ENCODE results near the gene PPP1R16B.

Gene PPP1R16B

DNA sequence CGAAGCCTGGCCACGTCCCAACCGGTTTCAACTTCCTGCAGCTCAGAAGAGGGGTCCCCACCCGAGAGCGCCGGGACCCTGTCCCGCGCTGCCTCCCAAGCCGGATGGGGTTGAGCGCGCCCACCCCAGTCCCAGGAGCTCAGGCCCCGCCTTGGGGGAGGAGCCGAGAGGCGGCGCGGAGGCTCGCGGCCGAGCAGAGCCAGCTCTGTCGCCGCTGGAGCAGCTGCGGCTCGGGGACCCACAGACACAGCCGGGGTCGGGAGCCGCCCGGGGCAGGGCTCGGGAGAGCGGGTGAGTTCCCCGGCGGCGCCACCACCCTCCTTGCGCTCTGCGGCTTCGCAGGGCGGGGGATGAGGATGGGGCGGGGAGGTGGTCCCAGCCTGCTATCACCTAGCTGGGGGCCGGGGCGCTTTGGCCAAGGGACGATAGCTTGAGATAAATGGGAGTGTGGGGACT lies at the start of gene PPP1R16B:
TSS of gene PPP1R16B (plus strand) at position 196 of the 456 bp plus-strand sequence. CDS start 30,229 bp downstream, outside the sequence.
- peak; percentile 92 for DNase-seq
- peak; percentile 86 for ATAC-seq

DNA sequence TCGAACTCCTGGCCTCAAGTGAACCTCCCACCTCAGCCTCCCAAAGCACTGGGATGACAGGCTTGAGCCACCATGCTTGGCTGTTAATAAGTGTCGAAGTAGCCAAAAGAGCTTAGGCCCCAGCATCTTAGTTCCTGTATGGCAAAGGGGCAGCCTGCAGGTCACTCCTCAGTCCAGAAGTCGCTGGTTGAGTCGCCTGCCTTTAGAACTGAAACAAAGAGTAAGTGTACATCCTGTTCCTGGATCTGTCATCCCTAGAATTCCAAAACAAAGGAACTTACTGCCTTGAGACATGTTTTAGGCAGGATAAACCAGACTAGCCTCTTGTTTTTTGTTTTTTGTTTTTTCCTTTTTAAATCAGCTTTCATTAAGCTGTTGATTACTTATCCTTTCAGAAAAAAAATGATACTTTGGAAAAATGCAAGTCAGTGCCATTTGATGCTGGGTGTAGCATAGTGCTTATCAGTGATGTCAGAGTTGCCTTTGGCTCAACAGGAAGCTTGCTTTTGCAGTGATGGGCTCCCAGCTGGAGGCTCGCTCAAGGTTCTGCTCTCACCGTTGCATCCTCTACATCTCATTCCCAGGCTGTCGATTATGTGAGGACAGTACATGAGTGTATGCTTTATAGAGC lies 48.2 kb upstream of the PPP1R16B start:
- ATAC-seq (no peak), DNase-seq (no peak)

DNA sequence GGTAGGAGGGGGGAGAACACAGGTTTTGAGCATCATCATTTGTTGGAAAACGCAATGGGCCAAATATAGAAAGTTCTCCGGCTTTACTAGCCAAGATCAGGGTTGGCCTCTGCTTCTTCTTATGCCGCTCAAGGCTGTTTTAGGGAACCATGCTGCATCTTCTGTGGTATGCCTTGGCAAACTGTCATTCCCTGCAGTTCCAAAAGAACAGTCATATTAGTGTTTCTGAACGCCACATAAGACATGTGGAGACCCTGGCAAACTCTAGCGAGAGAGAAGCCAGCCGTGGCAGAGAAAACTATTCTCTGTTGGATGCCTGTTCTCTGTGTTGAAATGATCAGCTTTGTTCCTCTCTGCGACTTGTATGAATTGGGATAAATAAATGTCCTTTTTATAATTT lies 46.4 kb upstream of the PPP1R16B start:
- no peak for DNase-seq

DNA sequence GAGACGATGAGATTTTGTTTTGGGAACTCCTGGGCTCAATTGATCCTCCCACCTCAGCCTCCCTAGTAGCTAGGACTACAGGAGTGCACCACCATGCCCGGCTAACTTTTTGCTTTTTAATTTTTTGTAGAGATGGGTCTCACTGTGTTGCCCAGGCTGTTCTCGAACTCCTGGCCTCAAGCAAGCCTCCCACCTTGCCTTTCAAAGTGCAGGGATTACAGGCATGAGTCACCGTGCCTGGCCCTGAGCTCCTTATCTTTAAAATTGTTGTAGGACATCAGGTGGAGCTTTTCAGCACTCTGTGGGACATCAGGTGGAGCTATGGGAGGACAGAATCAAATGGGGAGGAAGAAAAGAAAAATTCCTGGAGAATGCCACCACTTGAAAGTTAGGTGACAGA lies 44.5 kb upstream of the PPP1R16B start:
- DNase-seq (no peak), ATAC-seq (no peak)

More for the DNA sequence above, 46.4 kb upstream of the PPP1R16B start:
- ATAC-seq, result no peak

DNA sequence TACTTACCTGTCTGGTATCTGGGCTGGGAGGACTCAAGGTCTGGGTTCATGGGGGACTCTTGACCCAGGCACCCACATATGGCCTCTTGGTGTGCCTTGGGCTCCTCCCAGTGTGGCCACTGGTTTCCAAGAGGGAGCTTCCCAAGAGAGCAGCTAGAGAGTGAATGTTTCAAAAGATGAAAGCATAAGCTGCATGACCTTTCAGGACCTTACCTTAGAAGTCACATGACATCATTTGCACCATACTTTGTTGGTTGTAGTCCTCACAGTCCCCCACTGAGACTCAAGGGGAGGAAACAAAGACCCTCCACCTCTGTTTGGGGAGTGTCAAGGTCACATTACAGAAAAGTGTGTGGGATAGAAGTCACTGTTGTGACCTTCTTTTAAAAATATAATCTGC lies 43.3 kb upstream of the PPP1R16B start:
- ATAC-seq (no peak), DNase-seq (no peak)

DNA sequence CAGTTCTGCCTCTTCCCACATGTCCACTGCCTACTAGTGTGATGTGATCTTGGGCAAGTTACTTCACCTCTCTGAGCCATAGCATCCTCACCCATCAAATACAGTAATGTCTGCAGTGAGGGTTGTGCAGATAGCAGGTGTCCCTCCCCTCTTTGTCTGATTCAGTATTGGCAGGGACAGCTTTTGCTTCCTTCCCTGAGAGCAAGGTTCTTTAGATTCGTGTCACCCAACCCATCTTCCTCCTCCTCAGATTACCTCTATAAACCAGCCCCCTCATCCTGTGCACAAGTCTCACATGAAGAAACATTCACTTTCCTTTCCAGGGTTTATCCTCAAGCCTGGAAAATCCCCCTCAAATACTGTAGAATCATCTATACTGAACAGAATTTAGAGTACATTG lies 41.9 kb upstream of the PPP1R16B start:
- DNase-seq, result no peak
- ATAC-seq, result no peak

DNA sequence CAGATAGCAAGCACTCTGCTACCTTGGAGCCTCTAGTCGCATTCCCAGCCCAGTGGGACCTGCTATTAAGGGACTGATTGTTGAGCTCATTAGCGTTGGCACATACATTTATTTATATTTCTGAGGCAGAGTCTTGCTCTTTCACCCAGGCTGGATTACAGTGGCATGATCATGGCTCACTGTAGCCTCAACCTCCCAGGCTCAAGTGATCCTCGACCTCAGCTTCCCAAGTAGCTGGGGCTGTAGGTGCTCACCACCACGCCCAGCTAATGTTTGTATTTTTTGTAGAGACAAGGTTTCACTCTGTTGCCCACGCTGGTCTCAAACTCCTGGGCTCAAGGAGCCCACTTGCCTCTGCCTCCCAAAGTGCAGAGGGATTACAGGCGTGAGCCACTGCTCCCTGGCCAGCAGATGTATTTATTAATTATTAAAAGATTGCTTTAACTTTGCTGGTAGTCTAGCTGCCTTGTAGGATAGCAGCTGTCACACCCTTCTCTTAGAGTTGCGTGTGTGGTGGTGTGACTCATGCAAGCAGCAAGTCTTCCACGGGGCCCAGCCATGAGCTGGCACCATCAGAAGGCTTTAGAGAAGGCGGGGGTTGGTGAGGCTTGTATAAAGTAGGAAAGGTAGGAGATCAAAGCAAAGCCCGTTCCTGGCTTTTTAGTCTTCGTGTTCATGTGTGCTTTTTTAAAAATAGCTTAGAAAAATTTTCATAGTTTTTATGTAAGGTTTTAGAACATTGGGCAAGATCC lies 40.8 kb upstream of the PPP1R16B start:
- ATAC-seq (peak; percentile 100), DNase-seq (peak; percentile 64)

DNA sequence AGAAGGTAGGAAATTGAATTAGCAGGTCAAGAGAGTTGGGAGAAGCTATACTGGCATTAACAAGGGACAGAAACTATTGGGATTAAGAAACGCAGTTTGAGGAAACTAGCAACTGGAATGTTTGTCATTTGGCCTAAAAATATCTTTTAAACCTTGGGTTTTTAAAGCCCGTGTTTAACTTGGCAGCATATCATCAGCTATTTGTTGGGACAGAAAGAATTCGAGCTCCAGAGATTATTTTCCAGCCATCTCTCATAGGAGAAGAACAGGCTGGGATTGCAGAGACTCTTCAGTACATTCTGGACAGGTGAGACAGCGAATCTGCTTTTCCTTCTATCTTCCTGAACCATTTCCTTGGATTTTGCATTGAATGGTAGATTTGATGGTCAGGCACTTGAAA lies 39.4 kb upstream of the PPP1R16B start:
- no peak for ATAC-seq
- no peak for DNase-seq

DNA sequence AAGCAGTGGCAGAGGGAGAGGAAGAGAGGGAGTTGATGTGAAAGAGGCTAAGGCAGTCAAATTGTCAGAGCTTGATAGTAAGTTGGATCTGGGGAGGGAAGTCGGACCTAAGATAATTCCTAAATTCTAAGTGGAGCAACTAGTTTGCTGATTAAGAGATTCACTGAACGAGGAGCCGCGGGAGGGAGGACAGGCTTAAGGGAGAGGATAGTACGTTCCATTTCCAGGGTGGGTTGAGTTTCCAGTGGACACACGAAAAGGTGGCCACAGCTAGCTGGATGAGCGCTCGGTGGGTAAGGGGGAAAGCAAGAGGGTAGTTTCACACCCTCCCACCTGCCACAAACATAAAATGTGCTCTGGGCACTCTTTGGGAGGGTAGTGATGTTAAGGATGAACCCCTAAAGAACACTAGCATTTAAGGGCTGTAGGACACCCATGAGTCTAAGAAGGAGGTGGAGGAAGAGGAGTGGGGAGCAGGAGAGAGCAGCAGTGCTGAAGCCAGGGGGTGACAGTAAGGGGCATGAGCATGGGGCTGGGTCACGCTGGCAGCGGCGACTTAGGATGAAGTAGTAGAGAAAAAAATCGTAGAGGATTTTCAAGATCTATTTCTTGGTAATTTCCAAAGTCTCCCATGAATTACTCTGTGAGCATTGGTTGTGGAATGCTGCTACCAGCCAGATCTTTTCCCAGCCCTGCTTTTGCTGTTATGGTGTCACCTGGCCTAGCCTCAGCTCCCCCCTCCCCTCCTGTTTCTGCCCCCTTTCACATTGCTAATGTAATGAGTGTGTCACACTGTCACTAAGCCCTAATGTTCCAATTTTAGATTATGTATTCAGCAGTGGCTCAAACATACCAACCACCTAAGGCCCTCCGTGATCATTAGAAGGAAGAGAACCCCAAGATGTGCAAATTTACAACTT lies 35.9 kb upstream of the PPP1R16B start:
- ATAC-seq, result no peak
- DNase-seq, result no peak

DNA sequence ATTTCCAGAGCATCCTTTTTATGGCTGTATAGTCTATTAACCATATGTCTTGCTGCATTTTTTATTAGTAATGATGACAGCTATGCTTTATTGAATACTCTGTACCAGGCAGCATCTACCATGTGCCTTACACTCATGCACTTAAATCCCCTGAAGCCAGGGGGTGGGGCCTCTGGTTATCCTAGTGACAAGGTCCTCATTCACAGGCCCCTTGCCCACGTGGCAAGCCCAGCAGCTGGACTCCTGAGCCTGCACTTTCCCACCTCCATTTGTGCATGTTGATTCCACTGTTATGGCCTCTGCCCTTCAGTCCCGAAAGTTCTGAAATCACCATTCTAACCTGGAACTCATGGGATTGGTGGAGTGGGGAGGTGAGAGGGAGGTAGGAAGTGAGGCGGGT lies 35.0 kb upstream of the PPP1R16B start:
- DNase-seq (no peak), ATAC-seq (no peak)

DNA sequence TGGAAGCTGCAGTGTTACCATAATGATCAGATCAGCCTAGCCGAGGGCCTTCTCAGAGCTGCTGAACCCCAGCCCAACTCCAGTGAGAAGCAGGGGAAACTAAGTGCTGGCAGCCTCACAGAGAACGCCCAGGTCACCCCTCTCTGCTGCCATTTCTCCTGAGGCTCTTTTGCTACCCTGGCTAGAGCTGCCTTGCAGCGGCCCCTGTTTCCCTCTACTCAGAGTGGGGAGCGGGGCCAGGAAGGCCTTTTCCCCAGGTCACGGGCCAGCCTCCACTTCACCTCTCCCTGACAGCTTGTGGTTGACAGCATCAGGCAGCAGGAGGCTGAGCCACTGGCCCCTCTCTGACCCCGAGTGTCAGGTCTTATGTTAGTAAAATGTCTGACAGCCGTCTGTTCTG lies 34.5 kb upstream of the PPP1R16B start:
- ATAC-seq (no peak), DNase-seq (no peak)

DNA sequence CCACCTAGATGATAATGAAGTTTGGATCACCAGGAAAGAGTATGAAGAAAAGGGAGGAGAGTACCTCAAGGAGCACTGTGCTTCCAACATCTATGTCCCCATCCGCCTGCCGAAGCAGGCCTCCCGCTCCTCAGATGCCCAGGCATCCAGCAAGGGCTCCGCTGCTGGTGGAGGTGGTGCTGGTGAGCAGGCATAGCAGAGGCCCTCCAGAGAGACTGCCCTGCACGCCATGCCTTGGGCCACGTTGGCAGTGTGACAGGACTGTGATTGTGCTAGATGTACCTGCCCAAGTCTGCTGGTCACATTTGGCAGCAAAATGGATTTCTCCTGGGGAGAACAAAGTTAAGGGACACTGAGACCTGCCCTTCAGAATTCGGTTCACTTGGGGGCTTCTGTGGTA lies 33.9 kb upstream of the PPP1R16B start:
- ATAC-seq, result no peak
- no peak for DNase-seq

DNA sequence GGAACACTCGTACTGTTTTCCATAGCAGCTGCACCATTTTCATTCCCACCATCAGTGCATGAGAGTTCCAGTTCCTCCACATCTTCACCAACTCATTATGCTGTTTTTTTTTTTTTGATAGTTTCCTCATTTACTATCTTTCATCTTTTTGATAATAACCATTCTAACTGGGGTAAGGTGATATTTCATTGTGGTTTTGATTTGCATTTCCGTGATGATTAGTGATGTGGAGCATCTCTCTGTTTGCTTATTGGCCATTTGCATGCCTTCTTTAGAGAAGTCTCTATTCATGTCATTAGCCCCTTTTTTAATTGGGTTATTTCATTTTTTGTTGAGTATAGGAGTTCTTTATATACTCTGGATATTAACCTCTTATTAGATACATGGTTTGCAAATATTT lies 31.3 kb upstream of the PPP1R16B start:
- DNase-seq, result no peak

DNA sequence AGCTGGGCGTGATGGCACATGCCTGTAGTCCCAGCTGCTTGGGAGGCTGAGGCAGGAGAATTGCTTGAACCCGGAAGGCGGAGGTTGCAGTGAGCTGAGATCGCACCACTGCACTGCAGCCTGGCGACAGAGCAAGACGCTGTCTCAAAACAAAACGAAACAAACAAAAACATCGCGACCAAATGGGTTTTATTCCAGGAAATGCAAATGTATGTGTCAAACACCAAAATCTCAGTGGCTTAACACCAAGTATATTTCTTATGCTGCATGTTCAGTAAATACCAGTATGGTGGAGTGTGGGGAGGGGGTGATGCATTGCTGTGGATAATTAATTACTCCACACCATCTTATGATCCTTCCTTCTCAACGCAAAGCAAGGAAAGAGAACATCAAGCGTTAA lies 29.1 kb upstream of the PPP1R16B start:
- DNase-seq (no peak), ATAC-seq (no peak)

More for the DNA sequence above, 31.3 kb upstream of the PPP1R16B start:
- no peak for ATAC-seq

DNA sequence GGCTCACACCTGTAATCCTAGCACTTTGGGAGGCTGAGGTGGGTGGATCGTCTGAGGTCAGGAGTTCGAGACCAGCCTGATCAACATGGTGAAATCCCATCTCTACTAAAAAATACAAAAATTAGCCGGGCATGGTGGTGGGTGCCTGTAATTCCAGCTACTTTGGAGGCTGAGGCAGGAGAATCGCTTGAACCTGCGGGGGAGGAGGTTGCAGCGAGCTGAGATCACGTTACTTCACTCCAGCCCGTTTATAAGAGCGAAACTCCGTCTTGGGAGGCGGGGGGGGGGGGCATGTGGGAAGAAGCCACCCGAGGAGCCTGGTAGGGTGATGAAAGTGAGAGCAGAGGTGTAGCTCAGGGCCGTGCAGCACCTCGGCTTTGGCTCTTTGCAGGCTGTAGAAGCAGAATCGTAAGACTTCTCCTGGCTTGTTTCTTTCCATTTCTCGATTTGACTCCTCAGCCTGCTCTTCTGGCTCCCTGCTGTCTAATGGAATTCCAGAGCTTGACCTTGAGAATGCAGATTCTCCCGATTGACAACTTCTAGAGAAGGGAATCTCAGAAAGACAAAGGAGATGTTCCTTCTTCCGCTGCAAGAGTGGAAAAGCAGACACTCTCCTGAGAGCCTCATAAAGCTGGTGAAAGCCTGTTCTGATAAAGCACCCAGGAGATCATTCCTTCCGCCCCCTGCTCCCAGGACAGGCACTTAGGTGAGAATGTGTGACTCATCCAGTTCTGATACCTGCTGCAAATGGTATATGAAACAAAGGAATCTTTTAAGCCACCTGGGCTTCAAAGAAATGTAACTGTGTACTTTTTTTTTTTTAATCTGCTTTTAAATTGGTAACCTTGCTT lies 26.0 kb upstream of the PPP1R16B start:
- ATAC-seq (no peak), DNase-seq (no peak)

DNA sequence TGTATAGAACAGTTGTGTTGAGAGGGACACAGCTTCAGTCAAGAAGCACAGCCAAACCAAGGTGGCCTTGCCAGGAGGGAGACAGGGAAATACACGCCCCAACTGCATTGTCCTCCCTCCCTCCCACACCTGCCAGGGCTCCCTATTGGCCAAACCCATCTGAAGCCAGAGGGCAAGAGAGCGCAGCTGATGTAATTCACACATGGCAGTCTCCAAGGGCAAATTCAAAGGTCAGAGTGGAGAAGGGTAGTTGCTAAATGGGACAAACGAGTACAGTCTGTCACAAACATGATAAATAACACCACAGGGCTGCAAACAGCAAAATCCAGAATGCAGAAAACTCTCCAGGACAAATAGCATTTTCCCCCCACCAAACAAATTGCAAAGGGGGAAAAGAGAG lies 23.2 kb upstream of the PPP1R16B start:
- no peak for DNase-seq
- ATAC-seq, result no peak

DNA sequence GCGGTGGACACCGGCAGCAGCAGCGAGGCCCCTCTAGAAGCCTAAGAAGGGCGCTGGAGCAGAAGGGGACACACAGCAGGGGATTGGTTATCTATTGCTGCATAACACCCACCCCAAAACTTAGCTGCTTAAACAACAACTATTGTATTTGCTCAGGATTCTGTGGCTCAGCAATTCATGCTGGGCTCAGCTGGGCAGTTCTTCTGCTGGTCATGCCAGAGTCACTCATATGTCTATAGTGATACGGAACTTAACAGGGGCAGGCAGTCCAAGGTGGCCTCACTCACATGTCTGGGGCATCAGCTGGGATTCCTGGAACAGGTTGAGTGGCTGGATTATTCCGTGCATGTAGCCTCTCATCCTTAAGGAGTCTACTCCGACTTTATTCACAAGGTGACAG lies 17.6 kb upstream of the PPP1R16B start:
- DNase-seq, result no peak
- no peak for ATAC-seq

DNA sequence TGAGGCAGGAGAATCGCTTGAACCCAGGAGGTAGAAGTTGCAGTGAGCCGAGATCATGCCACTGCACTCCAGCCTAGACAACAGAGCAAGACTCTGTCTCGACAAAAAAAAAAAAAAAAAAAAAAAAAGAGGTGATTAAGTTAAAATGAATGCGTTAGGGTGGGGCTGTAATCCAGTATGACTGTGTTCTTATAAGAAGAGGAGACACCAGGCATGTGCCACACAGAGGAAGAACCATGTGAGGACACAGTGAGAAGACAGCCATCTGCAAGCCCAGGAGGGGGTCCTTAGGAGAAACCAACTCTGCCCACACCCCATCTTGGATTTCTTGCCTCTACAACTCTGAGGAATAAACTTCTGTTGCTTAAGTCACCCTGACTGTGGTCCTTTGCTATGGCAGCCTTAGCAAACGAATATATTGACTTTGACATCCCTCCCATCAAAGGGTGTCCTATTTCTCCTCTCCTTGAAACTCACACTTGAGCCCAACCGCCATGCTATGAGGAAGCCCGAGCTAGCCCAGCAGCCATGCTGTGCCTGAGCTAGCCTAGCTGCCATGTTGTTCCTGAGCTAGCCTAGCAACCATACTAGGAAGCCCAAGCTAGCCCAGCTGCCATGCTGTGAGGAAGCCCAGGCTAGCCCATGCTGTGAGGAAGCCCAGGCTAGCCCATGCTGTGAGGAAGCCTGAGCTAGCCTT lies 15.8 kb upstream of the PPP1R16B start:
- ATAC-seq (no peak), DNase-seq (no peak)

DNA sequence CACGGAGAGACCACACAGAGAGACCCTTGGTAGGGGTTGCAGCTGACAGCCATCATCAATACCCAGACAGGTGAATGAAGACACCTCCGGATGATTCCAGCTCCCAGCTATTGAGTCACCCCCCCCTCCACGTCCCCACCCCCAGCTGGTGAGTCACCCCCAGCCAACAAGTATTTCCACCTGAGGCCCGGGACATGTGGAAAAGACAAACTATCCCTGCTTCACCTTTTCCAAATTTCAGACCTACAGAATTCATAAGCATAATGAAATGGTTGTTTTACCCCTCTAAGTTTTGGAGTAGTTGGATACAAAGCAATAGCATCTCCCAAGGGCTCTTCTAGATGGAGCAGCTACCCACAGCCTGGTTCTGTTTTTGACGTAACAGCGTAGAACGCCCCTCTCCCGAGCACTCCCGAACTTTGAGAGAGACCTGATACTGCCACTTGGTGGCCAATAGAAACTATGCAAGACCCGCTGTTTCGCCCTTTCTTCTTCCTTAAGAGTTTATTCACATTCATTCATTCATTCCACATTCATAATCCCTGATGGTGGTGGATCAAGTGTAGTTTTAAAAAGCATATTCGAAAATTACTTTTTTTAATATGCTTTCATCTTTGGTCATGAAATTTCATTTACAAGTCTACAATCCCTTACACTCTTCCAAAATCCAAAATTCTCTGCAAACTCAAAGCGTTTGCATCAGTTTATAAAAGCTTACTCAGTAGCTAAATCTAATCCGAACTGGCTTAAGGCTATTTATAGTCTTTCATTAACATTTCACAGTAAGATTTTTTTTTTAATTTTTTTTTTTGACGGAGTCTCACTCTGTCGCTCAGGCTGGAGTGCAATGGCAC lies 15.1 kb upstream of the PPP1R16B start:
- ATAC-seq, result no peak

DNA sequence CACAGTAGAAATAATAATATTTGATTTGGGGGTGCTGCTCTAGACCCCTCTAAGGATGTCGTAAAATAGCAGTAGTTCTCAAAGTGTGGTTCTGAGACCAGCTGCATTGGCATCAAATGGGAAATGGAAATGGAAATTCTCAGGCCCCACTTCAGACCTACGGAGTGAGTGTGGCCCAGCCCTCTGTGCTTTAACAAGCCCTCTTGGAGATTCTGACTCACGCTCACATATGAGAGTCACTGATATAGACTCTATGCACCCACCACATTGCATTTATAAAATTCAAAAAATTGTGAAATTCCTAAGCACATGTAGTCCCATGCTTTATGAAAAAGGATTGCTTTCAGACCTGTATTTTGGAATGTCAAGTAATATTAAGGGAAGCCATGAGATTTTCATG lies 14.2 kb upstream of the PPP1R16B start:
- peak; percentile 68 for ATAC-seq
- peak; percentile 19 for DNase-seq

More for the DNA sequence above, 15.1 kb upstream of the PPP1R16B start:
- no peak for DNase-seq

Data from stimulated activated naive CD8-positive, alpha-beta T cell treated with anti-CD3 and anti-CD28 coated beads, Interleukin-15, Interleukin-2, amounts not matched to agents 100 U/mL and 50 U/mL, for 24 hours (primary cell).